ENCODE data around the gene PLXDC1.

DNA sequence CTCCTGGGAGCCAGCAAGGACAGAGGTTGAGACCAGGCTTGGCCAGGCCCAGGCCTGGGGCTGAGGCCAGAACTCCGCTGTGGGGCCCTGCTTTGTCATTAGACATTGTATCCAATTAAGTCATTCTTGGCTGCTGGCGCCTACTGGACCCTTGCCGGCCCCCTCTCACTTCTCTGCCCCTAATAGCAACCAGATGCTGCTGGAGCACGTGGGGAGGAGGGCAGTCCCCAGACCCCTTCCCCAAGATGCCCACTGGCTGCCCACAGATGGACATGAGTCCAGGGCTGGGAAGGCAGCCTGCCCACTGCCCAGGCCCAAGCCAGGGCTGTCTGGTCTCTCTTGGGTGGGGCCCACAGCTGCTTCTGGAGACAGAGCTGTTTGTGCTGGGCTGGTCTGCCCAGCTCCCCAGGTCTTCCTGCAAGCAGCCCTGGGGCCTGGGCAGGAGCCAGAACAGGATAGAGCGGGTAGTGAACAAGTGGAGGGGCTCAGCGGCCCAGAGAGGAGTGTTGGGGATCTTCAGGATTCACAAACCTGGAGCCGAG lies 7.8 kb downstream of the PLXDC1 start:
- TF ChIP-seq AKAP8 (CRISPR knock-in tag; IDR thresholded peaks at IDR 0.05) (no peak), ATM (IDR thresholded peaks at IDR 0.05; ENCODE audit: borderline replicate concordance) (no peak), CC2D1A (CRISPR knock-in tag; IDR thresholded peaks at IDR 0.05) (no peak)
